ENCODE measurements around the gene TNFSF18.

- TF ChIP-seq TARDBP (IDR thresholded peaks at IDR 0.05) (no peak), SP1 (IDR thresholded peaks at IDR 0.05) (no peak), FOXM1 (IDR thresholded peaks at IDR 0.05; ENCODE audit: borderline replicate concordance) (no peak), HDGF (IDR thresholded peaks at IDR 0.05; ENCODE audit: borderline replicate concordance) (no peak), BHLHE40 (IDR thresholded peaks at IDR 0.05; ENCODE audit: borderline replicate concordance) (no peak), LEF1 (IDR thresholded peaks at IDR 0.05; ENCODE audit: borderline replicate concordance) (no peak), L3MBTL2 (conservative IDR thresholded peaks at IDR 0.05) (no peak)
Observed at GRCh38 chr1:173098117-173098516, 47.4 kb upstream of the TNFSF18 start.
